Central memory CD8-positive, alpha-beta T cell (primary cell): ENCODE data around the gene RPS8.
"Not testable (repeated sequence)": the region's sequence is repeated elsewhere in the genome, so short reads cannot be mapped to it uniquely, and the experiment has no call there.

ENCODE experiments used
- ATAC-seq: fragments of 150-1000 bp; cut with Tn5 transposase; replicated peaks from 2 replicates; pipeline ENCODE4 v1.10.0; 2022; ENCODE audit warnings: mild to moderate bottlenecking, moderate FRiP score, moderate number of reproducible peaks; ENCODE audit not compliant: poor library complexity, severe bottlenecking; ENCODE audit errors: extremely low read depth
- DNase-seq, 2 donors: peaks; one replicate each; pipeline ENCODE4 v3.0.0; 2021; ENCODE audit warnings: low spot score in 2 of 2
- H3K27ac Mint-ChIP-seq: one replicate; pipeline ENCODE4 v1.8.0; 2022; ENCODE audit warnings: low read depth, mild to moderate bottlenecking, moderate library complexity, mixed read lengths
- H3K27me3 Mint-ChIP-seq: one replicate; pipeline ENCODE4 v1.8.0; 2022; ENCODE audit warnings: mixed read lengths
- H3K36me3 Mint-ChIP-seq: one replicate; pipeline ENCODE4 v1.8.0; 2022; ENCODE audit warnings: mild to moderate bottlenecking, moderate library complexity, mixed read lengths; ENCODE audit not compliant: insufficient read depth
- H3K4me1 Mint-ChIP-seq: one replicate; pipeline ENCODE4 v1.8.0; 2022; ENCODE audit warnings: mixed read lengths
- H3K4me3 Mint-ChIP-seq: one replicate; pipeline ENCODE4 v1.8.0; 2022; ENCODE audit warnings: mild to moderate bottlenecking, moderate library complexity, mixed read lengths
- H3K9me3 Mint-ChIP-seq: one replicate; pipeline ENCODE4 v1.8.0; 2022; ENCODE audit warnings: mixed read lengths

The RPS8 gene

GRCh38 chr1:44775078-44775929 lies at the start of gene RPS8:
Gene RPS8, plus strand, starts transcription at chr1:44775540. Its CDS starts 57 bp downstream, at chr1:44775597.
- peaks cover 34% of the 10 kb centered on the region for H3K4me1 Mint-ChIP-seq
- ATAC-seq (peak; percentile 77), DNase-seq (peak; percentile 72 to 83)
- H3K36me3 Mint-ChIP-seq, result peaks cover 51% of the 10 kb centered on the region
- H3K9me3 Mint-ChIP-seq, result no peaks in the 10 kb centered on the region
- H3K27ac Mint-ChIP-seq, result peak within 1 kb of the TSS; percentile 92
- H3K27me3 Mint-ChIP-seq, result no peaks in the 10 kb centered on the region
- H3K4me3 Mint-ChIP-seq, result peak within 1 kb of the TSS; percentile 91

- peak within 1 kb of the TSS; percentile 100 for H3K27ac Mint-ChIP-seq
- peak; percentile 89 for DNase-seq
- peak within 1 kb of the TSS; percentile 71 for H3K4me3 Mint-ChIP-seq
- H3K4me1 Mint-ChIP-seq, result peaks cover 22% of the 10 kb centered on the region
- peaks cover 10% of the 10 kb centered on the region for H3K36me3 Mint-ChIP-seq
- no peaks in the 10 kb centered on the region for H3K27me3 Mint-ChIP-seq
- no peaks in the 10 kb centered on the region for H3K9me3 Mint-ChIP-seq
- ATAC-seq, result peak; percentile 84
Measured at GRCh38 chr1:44730741-44731512, 44.4 kb upstream of the RPS8 start, which contains the start of gene RNU5D-1. Gene RNU5D-1, minus strand, starts transcription at chr1:44731170.

GRCh38 chr1:44733365-44733764 lies 42.0 kb upstream of the RPS8 start:
- Mint-ChIP-seq H3K9me3 (no peaks in the 10 kb centered on the region), H3K4me1 (peaks cover 15% of the 10 kb centered on the region), H3K27ac (no peak overlapping the region), H3K4me3 (no peak overlapping the region), H3K27me3 (no peaks in the 10 kb centered on the region), H3K36me3 (peaks cover 10% of the 10 kb centered on the region)
- ATAC-seq (no peak), DNase-seq (no peak)

GRCh38 chr1:44733784-44734183 lies 41.6 kb upstream of the RPS8 start:
- no peak overlapping the region for H3K27ac Mint-ChIP-seq
- DNase-seq (no peak), ATAC-seq (no peak)
- peaks cover 14% of the 10 kb centered on the region for H3K4me1 Mint-ChIP-seq
- H3K4me3 Mint-ChIP-seq, result no peak overlapping the region
- no peaks in the 10 kb centered on the region for H3K27me3 Mint-ChIP-seq
- no peaks in the 10 kb centered on the region for H3K9me3 Mint-ChIP-seq
- peaks cover 10% of the 10 kb centered on the region for H3K36me3 Mint-ChIP-seq

GRCh38 chr1:44735992-44736391 lies 39.3 kb upstream of the RPS8 start:
- DNase-seq (no peak), ATAC-seq (no peak)
- no peak overlapping the region for H3K27ac Mint-ChIP-seq
- peaks cover 10% of the 10 kb centered on the region for H3K36me3 Mint-ChIP-seq
- H3K9me3 Mint-ChIP-seq, result no peaks in the 10 kb centered on the region
- no peak overlapping the region for H3K4me3 Mint-ChIP-seq
- no peaks in the 10 kb centered on the region for H3K27me3 Mint-ChIP-seq
- peaks cover 14% of the 10 kb centered on the region for H3K4me1 Mint-ChIP-seq

GRCh38 chr1:44738953-44739306 lies 36.4 kb upstream of the RPS8 start:
- H3K4me1 Mint-ChIP-seq, result peaks cover 11% of the 10 kb centered on the region
- not testable (repeated sequence) for H3K9me3 Mint-ChIP-seq, ATAC-seq, DNase-seq, H3K27me3 Mint-ChIP-seq, H3K36me3 Mint-ChIP-seq
- H3K27ac Mint-ChIP-seq, result peak overlapping the region; percentile 82
- H3K4me3 Mint-ChIP-seq, result peak overlapping the region; percentile 82

GRCh38 chr1:44739307-44740178 lies 35.8 kb upstream of the RPS8 start, which contains the start of gene KIF2C:
Gene KIF2C, plus strand, starts transcription at chr1:44739837. Its CDS starts 96 bp downstream, at chr1:44739933.
- Mint-ChIP-seq H3K9me3 (no peaks in the 10 kb centered on the region), H3K4me3 (peak within 1 kb of the TSS; percentile 82), H3K36me3 (peaks cover 7% of the 10 kb centered on the region), H3K27ac (peak within 1 kb of the TSS; percentile 82), H3K4me1 (peaks cover 11% of the 10 kb centered on the region), H3K27me3 (no peaks in the 10 kb centered on the region)
- ATAC-seq (peak; percentile 100), DNase-seq (peak; percentile 94 to 95)

GRCh38 chr1:44740179-44740617 lies 35.1 kb upstream of the RPS8 start:
- H3K4me3 Mint-ChIP-seq, result peak overlapping the region; percentile 82
- H3K4me1 Mint-ChIP-seq, result peaks cover 11% of the 10 kb centered on the region
- H3K36me3 Mint-ChIP-seq, result peaks cover 7% of the 10 kb centered on the region
- peak overlapping the region; percentile 82 for H3K27ac Mint-ChIP-seq
- ATAC-seq (no peak), DNase-seq (no peak)
- H3K9me3 Mint-ChIP-seq, result no peaks in the 10 kb centered on the region
- H3K27me3 Mint-ChIP-seq, result no peaks in the 10 kb centered on the region

GRCh38 chr1:44743211-44743610 lies 32.1 kb upstream of the RPS8 start:
- Mint-ChIP-seq H3K36me3 (peaks cover 7% of the 10 kb centered on the region), H3K4me1 (peaks cover 11% of the 10 kb centered on the region), H3K27me3 (no peaks in the 10 kb centered on the region), H3K9me3 (no peaks in the 10 kb centered on the region), H3K27ac (no peak overlapping the region), H3K4me3 (no peak overlapping the region)
- no peak for DNase-seq
- ATAC-seq, result no peak

- no peaks in the 10 kb centered on the region for H3K9me3 Mint-ChIP-seq
- no peak overlapping the region for H3K4me3 Mint-ChIP-seq
- no peak for DNase-seq
- no peaks in the 10 kb centered on the region for H3K27me3 Mint-ChIP-seq
- no peak overlapping the region for H3K27ac Mint-ChIP-seq
- no peaks in the 10 kb centered on the region for H3K4me1 Mint-ChIP-seq
- peaks cover 4% of the 10 kb centered on the region for H3K36me3 Mint-ChIP-seq
- ATAC-seq, result no peak
Measured at GRCh38 chr1:44747878-44748277, 27.5 kb upstream of the RPS8 start.

GRCh38 chr1:44757420-44757819 lies 17.9 kb upstream of the RPS8 start:
- DNase-seq (no peak), ATAC-seq (no peak)
- no peak overlapping the region for H3K27ac Mint-ChIP-seq
- no peak overlapping the region for H3K4me3 Mint-ChIP-seq
- H3K36me3 Mint-ChIP-seq, result peaks cover 2% of the 10 kb centered on the region
- no peaks in the 10 kb centered on the region for H3K4me1 Mint-ChIP-seq
- no peaks in the 10 kb centered on the region for H3K9me3 Mint-ChIP-seq
- no peaks in the 10 kb centered on the region for H3K27me3 Mint-ChIP-seq

- ATAC-seq (no peak), DNase-seq (no peak)
- Mint-ChIP-seq H3K4me1 (no peaks in the 10 kb centered on the region), H3K36me3 (peaks cover 4% of the 10 kb centered on the region), H3K4me3 (no peak overlapping the region), H3K9me3 (no peaks in the 10 kb centered on the region), H3K27ac (no peak overlapping the region), H3K27me3 (no peaks in the 10 kb centered on the region)
Measured at GRCh38 chr1:44759077-44759476, 16.3 kb upstream of the RPS8 start.
